ENCODE measurements around the gene CHIC1.
"Not testable (repeated sequence)": the region's sequence is repeated elsewhere in the genome, so short reads cannot be mapped to it uniquely, and the experiment has no call there.

The CHIC1 gene

DNA sequence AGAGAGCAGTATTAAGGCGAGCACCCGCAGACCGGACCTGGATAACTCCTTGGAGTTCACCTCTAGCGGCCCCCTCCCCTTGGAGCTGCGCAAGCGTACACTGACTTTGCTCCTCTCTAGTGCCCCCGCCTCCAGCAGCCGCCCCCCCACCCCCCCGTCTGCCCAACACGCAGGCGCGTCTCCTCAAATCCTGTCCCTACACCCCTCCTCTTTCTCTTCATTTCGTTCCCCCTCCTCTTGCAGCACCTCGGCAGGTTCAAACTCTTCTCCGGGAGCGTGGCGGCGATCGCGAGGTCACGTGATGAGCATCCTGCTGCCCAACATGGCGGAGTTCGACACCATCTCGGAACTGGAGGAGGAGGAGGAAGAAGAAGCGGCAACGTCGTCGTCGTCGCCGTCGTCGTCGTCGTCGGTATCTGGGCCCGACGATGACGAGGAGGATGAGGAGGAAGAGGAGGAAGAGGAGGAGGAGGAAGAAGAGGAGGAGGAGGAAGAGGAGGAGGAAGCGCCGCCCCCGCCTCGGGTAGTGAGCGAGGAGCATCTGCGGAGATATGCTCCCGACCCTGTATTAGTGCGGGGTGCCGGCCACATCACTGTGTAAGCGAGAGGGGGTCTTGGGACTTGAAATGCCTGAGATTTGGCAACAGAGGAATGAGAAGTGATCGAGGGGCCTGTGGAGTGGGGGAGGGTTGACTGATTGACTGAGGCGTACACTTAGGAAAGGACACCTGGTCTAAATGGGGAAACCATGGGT lies at the start of gene CHIC1:
TSS of gene CHIC1 (plus strand) at position 214 of the 754 bp plus-strand sequence. CDS start at position 302, 88 bp downstream.
- DNase-seq = peak; percentile 78 to 83

DNA sequence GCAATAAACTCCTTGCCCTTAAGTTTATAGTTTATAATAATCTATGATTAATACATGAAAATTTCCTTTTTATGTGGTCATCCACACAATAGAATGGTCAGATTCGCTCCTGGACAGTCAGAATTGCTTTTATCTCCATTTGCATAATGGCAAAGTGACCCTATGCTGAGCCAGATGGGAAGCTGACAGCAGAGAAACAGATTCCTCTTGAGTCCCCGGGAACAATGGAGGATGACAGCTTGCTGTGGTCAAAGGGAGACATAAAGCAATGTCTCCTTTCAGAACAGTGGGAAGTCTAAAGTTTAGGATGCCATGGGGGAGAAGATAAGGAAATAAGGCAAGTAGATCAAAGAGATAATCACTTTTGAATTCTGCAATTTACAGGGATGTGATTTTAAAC lies 40.2 kb upstream of the CHIC1 start:
- DNase-seq = not testable (repeated sequence)

DNA sequence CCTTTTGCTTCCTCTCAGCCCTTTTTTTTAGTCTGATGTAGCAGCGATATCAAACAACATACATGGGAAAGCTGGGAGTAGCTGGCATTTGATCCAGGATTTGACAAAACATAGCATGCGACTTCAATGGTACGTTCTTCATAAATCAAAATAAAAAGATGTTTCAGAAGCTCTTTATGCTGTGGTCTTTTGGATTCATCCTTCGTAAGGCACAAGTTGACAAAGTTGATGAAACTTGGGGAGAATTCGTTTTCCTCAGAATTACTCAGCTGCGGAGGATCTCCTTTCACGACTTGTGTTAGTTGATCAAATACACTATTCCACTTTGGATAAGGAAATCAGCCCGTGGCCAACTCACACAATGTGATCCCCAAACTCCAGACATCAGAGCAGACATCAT lies 38.1 kb upstream of the CHIC1 start:
- no peak for DNase-seq

DNA sequence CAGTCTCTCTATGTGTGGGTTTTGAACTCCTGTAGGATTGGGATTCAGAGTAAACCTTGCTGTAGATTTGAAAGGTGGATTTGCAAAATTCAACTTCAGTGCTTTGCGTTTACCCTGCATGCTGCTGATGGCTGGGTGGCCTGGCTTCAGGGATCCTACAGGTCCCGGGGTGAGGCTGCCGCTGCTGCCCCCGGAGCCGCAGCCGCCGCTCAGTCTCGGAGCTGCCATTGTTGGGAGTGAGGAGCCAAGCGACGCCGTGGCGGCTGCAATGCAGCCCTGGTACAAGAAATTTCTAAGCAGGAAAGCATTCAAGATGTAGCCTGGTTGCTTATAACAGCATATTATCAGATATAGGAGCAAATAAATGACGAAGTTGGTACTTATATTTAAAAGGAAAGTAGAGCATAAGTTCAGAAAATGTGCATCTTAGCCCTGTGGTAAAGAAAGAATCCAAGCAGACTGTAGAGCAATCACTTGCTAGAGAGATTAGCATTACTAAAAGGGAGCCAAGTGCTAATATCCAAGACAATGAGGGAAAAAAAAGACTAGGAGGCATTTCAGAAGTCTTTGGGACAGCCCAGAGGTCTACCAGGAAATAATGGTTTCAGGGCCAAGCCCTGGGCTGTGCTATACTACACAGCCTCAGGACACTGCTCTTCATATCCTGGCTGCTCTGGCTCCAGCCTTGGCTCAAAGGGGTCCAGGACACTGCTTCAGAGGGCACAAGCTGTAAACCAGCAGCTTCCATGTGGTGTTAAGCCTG lies 36.9 kb upstream of the CHIC1 start:
- DNase-seq = no peak

DNA sequence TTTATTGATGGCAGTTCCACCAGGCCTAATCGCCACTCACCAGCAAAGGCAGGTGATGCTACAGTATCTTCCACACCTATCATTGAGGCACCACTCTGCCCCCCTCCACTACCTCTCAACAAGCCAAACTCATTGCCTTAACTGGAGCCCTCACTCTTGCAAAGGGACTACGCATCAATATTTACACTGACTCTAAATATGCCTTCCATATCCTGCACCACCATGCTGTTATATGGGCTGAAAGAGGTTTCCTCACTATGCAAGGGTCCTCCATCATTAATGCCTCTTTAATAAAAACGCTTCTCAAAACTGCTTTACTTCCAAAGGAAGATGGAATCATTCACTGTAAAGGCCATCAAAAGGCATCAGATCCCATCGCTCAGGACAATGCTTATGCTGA lies 31.3 kb upstream of the CHIC1 start:
- DNase-seq = not testable (repeated sequence)

DNA sequence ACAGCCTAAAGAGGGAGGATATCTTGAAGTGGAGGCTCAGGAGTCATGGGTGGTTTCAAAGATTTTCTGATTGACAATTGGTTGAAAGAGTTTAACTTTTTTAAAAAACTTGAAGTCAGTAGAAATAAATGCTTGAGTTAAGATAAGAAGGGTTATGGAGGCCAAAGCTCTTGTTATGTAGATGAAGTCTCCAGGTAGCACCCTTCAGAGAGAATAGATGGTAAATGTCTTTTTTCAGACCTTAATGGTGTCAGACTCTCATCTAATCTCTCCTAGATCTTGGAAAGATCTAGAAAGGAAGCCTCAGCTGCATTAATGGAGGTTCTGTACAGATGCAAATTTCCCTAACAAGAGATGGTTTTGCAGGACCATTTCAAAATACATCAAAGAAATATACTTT lies 6.8 kb upstream of the CHIC1 start:
- no peak for DNase-seq

DNA sequence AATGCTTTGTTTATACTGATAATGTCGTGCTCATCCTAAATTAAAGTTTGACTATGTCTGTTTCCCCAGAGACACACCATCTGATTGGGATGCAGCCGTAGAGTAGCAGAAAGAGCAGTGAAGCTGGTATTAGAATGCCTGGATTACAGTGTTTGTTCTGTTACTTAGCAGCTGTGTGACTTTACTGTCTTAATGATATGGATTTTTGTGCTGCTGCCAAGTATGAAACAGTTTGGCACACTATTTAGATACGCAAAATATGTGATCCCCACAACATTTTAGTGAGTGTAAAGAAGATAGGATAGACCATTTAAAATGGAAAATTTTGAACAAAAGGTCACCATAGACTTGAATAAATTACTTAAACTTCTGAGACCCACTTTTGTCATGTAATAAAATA lies 1.2 kb upstream of the CHIC1 start:
- peak in 1 of 2 experiments; percentile 15 for DNase-seq

DNA sequence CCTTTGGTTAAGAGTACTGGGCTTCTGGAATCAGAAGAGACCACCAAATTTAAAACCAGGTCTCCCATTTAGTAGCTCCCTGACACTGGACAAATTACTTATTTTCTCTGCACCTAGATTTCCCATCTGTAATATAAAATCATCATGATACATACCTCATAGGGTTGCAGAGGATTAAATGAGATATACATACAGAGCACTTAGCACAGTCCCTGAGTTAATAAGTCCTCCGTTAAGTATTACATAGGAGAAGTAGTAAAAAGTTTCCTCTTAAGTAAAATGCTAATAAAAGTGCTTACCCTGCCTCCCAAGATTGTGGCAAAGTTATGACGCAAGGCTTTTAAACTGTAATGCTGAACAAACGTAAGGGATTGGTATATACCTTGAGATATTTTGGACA lies 539 bp upstream of the CHIC1 start:
- DNase-seq = peak in 1 of 2 experiments; percentile 27

DNA sequence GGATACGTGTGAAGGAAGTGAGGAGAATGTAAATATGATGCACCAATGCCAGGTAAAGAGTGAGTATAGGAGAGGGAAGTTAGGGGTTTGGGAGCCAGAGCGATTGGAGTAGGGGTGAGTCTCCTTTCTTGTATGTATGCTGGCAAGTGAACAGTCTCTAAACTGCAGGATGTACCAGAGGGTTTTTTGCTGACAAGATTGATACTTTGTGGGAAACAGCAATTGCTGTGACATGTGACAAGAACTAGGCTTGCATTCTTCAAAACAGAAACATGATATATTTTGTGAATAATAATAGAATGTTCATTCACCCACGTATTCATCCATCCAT lies 706 bp downstream of the CHIC1 start:
- DNase-seq = peak in 1 of 2 experiments; percentile 31

DNA sequence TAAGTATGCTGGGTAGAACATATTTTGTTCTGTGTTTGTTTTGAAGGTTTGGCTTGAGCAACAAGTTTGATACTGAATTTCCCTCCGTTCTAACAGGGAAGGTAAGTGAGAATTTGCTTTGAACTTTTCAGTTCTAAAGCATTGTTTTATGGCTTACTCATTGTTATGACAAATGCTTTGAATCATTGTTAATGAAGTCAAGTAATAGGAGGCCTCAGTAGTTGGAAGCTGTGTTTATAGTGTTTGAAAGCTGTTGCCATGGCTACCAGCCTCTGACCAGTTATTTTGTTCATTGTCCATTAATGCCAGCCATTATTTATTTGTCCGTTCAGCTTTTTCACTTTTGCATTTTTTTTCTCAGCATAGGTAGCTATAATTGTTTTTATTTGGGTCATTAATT lies 14.4 kb downstream of the CHIC1 start:
- DNase-seq = no peak

DNA sequence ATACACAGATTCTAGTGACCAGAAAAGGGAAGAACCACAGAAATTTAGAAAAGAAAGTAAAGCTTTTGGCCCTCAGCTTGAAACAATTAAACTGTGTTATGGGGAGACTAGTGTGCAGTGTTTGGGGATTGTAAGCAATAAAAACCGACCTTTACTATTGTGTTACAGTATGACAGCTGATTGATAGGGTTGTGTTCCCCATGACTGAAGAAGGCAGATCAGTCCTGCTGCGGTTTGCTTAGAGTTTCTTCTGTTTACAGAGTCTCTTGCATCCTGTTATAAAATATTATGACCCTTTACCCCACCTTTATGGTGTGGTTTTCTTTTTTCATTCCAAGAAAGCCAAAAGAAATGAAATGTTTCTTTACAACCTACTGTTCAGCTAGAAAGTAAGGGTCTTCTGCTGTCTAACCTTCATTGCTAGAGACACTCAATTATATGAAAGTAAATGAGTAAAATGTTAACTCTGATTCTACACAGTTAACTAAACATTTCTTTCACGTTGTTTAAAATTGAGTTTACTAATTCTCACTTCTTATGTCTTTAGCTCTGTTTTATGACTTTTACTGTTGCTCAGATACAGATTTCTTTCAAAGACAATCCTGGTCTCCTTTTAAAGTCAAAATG lies 18.1 kb downstream of the CHIC1 start:
- no peak for DNase-seq

DNA sequence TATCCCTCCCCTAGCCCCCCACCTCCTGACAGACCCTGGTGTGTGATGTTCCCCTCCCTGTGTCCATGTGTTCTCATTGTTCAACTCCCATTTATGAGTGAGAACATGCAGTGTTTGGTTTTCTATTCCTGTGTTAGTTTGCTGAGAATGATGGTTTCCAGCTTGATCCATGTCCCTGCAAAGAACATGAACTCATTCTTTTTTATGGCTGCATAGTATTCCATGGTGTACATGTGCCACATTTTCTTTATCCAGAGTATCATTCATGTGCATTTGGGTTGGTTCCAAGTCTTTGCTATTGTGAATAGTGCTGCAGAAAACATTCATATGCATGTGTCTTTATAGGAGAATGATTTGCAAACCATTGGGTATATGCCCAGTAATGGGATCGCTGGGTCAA lies 34.8 kb downstream of the CHIC1 start:
- not testable (repeated sequence) for DNase-seq

DNA sequence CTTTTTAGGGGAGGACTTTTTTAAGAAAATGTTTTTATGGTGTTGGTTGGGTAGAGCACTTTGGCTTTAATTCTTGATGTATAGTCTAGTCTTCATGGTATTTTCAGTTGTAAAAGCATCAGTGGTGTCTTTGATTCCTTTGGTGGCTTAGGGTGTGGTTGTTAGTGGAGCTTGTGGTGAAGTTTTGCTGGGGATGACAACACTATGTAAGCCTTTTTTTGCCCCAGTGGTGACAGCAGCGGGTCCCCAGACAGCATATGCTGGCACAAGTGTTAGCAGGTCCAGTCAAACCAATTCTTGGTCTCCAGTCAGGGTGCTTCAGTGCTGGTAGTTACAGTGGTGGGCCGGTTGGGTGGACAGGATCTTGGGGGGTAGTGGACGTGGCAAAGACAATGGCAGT lies 52.0 kb downstream of the CHIC1 start:
- DNase-seq = no peak

DNA sequence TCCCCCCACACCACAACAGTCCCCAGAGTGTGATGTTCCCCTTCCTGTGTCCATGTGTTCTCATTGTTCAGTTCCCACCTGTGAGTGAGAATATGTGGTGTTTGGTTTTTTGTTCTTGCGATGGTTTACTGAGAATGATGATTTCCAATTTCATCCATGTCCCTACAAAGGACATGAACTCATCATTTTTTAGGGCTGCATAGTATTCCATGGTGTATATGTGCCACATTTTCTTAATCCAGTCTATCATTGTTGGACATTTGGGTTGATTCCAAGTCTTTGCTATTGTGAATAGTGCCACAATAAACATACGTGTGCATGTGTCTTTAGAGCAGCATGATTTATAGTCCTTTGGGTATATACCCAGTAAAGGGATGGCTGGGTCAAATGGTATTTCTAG lies 78.7 kb downstream of the CHIC1 start:
- DNase-seq = not testable (repeated sequence)

DNA sequence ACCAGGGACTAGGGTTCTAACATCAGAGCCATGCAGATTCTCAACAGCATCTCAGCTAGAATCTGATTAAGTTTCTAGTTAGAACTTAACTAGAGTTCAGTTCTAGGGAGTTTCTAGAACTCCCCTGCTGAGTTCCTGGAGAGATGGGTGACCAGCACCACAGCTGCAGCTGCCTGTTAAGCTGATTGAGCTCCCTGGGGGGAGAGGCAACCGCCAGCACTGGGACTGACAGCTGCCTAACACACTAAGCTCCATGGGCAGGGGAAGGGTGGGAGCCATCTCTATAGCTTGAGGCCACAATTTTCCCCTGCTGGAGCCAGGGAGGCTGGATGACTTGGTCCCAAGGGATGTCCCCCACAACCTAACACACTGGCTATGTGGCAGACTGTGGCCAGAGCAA lies 84.2 kb downstream of the CHIC1 start:
- no peak for DNase-seq

DNA sequence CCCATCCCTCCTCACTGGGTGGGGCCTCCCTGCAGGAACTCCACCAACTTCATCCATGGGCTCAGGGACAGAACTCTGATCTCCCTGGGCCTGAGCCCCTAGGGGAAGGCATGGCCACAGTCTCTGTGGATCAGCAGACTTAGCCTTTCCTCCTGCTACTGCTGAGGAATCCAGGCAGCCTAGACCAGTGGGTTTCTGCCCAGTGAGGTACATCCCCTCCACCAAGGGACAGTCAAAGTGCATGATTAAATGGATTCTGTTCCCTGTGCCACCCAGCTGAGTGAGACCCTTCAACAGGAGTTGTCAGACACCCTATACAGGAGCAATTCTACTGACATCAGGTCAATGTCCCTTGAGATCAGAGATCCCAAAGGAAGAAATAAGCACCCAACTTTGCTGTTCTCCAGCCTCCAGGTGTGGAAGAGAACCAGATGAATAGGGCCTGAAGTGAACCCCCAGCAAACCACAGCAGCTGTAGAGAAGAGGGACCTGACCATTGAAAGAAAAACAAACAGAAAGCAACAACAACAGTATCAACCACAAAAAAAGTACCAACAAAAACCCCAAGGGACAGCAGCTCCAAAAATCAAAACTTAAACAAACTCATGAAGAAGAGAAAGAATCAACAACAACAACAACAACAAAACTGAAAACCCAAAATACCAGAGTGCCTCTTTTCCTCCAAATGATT lies 84.8 kb downstream of the CHIC1 start:
- DNase-seq = no peak

DNA sequence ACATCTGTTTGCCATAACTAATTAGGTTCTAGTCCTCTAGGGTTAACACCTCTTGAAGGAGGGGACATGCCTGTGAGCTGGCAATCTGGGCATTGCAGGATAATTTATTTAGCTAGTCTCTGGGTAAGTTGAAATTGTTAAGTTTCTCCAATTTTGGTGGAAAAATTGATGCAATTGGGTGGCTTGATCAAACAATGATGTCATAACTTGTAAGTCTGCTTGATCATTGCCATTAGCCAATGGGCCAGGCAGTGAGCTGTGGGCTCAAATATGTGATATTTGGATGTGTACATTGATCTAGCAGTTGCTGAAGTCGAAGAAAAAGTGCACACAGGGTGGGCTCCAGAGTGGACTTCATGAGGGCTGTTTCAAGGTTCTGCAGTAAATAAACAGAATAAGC lies 98.3 kb downstream of the CHIC1 start:
- DNase-seq = not testable (repeated sequence)

DNA sequence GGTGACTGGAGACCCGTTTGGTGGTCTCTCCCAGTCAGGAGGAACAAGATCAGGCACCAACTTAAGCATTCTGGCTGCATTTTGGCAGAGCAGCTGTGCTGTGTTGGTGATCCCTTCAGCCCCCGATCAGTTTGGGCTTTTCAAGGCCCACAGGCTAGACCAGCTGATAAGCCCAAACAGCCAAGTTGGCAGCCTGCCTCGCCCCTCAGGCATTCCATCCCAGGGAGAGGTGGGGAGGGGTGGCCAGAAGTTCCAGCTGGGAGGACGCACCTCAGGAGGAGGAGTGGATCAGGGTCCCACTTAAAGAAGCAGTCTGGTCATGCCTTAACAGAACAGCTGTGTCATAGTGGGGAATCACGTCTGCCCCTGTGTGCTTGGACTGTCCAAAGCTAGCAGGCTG lies 105.8 kb downstream of the CHIC1 start:
- no peak for DNase-seq

DNA sequence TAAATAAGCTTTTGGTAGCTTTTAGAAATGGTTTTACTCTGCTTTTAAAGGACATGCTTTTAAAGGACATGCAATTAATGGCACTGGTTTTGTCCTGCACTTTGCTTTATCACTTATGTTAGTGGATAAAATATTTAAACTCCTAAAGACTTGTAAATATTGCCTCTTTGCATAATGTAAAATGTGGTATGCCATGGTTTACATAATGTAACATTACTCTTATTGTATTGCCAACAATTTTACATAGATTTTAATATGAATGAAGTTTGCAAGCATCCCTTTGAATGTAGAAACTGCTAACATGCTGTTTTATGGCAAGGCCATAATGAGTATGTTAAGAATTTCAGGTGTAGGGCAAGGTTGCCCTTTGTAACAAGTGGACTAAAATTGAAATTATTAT lies 118.4 kb downstream of the CHIC1 start:
- DNase-seq = no peak

DNA sequence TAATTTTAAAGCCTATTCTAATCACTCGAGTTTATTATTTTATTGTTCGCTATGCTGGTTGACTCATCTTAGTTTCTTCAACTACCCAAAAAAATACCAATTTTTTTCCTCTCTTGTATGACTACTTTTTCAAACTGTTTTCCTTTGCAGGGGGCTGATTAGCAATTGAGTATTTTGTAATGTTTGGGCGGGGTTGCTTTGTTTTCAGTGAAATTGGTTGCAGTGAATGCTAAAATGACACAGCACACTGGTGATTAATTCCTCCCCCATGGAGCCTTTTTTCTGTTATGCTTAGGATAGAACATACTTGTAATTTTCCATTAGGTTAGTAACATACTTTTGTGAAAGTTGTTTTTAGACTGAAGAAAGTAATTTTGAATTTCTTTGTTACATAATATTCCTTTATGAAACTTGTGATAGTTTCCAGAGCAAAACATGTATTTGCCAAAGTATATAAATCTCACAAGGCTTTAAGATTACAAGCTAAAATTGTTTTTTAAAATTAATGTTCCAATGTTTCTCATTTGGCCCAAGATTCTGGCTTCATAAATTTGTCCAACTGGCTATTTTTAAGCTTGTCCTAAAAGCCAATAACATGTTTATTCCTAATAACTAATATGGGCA lies 120.4 kb downstream of the CHIC1 start:
- DNase-seq = no peak

DNA sequence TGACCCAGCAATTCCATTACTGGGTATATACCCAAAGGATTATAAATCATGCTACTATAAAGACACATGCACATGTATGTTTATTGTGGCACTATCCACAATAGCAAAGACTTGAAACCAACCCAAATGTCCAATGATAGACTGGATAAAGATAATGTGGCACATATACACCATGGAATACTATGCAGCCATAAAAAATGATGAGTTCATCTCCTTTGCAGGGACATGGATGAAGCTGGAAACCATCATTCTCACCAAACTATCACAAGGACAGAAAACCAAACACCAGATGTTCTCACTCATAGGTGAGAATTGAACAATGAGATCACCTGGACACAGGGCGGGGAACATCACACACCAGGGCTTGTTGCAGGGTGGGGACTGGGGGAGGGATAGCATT lies 144.0 kb downstream of the CHIC1 start:
- not testable (repeated sequence) for DNase-seq

DNA sequence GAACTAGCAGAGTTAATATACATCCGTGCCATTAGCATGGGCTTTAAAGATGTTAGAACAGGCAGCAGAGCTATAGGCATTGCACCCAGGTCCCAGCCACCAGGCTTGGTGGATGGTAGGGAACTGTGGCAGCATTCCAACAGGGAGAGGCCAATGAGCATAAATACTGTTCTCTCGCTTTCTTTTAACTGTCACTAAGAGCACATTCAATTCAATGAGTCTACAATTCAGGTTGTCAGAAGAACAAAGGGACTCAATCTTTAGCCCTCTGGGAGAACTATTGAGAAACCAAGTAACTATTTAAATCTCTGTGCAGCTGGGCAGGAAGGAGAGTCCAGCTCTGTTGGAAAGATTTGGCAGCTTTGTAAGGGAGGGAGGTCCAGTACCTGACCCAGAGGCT lies 165.6 kb downstream of the CHIC1 start:
- peak; percentile 44 to 49 for DNase-seq

All from NCI-H2081 (cell line).